ENCODE data around the gene GLYR1.

DNA sequence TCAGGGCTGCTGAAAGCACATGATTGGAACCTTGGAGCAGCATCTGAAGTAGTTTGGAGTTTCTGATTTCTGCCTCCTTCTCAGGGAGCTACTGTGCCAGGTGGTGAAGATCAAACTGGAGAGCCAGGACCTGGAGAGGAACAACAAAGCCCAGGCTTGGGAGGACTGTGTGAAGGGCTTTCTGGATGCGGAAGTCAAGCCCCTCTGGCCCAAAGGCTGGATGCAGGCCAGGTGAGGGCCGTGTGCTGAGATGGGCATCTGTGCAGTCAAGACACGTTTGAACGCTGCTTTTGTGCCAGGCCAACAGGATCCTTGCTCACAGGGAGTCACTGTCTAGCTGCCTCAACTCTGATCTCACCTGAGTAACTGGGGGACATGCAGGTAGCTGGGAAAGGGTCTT, 24.0 kb upstream of the GLYR1 start:
- TF ChIP-seq POLR2A (conservative IDR thresholded peaks at IDR 0.05) (no peak), KLF6 (CRISPR knock-in tag; IDR thresholded peaks at IDR 0.05; ENCODE audit: borderline replicate concordance) (no peak), SIN3A (IDR thresholded peaks at IDR 0.05; ENCODE audit: borderline replicate concordance in 2 of 2, control insufficient read depth in 1 of 2, low read depth in 2 of 2, low read length in 2 of 2) (no peak), ZBTB8A (IDR thresholded peaks at IDR 0.05; ENCODE audit: partially characterized antibody) (no peak), RAD21 (CRISPR knock-in tag; conservative IDR thresholded peaks at IDR 0.05 in 1 of 2, IDR thresholded peaks at IDR 0.05 in 1 of 2) (no peak), ZNF24 (IDR thresholded peaks at IDR 0.05) (no peak), KLF13 (tag; IDR thresholded peaks at IDR 0.05; ENCODE audit: borderline replicate concordance, low read depth) (no peak), ZNF217 (CRISPR knock-in tag; IDR thresholded peaks at IDR 0.05) (no peak), TCF7 (IDR thresholded peaks at IDR 0.05; ENCODE audit: borderline replicate concordance) (no peak), EP300 (IDR thresholded peaks at IDR 0.05; ENCODE audit: low read length) (no peak), MTA1 (IDR thresholded peaks at IDR 0.05; ENCODE audit: borderline replicate concordance) (no peak), DNMT1 (IDR thresholded peaks at IDR 0.05) (no peak), RBBP5 (IDR thresholded peaks at IDR 0.05; ENCODE audit: borderline replicate concordance, insufficient read depth, low read length, poor library complexity, severe bottlenecking) (no peak)
- TF ChIP-seq, protein P1, sequence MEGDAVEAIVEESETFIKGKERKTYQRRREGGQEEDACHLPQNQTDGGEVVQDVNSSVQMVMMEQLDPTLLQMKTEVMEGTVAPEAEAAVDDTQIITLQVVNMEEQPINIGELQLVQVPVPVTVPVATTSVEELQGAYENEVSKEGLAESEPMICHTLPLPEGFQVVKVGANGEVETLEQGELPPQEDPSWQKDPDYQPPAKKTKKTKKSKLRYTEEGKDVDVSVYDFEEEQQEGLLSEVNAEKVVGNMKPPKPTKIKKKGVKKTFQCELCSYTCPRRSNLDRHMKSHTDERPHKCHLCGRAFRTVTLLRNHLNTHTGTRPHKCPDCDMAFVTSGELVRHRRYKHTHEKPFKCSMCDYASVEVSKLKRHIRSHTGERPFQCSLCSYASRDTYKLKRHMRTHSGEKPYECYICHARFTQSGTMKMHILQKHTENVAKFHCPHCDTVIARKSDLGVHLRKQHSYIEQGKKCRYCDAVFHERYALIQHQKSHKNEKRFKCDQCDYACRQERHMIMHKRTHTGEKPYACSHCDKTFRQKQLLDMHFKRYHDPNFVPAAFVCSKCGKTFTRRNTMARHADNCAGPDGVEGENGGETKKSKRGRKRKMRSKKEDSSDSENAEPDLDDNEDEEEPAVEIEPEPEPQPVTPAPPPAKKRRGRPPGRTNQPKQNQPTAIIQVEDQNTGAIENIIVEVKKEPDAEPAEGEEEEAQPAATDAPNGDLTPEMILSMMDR (IDR thresholded peaks at IDR 0.05 in 2 of 3, conservative IDR thresholded peaks at IDR 0.05 in 1 of 3; ENCODE audit: insufficient read depth in 2 of 3, low read depth in 1 of 3, low read length in 3 of 3), result no peak

All from K562 (cell line).